ENCODE measurements around the gene NOD2. TPM values are rescaled to one million over a fixed set of nuclear protein-coding genes. Genes with fewer than 3 reads are reported as not detected.

Gene NOD2
- total and polyA plus RNA-seq, 2 of the 13 experiments (the other 11 are each of a cell fraction or from before 2014, with no cell fraction given): 0.27 to 0.81 TPM

DNA sequence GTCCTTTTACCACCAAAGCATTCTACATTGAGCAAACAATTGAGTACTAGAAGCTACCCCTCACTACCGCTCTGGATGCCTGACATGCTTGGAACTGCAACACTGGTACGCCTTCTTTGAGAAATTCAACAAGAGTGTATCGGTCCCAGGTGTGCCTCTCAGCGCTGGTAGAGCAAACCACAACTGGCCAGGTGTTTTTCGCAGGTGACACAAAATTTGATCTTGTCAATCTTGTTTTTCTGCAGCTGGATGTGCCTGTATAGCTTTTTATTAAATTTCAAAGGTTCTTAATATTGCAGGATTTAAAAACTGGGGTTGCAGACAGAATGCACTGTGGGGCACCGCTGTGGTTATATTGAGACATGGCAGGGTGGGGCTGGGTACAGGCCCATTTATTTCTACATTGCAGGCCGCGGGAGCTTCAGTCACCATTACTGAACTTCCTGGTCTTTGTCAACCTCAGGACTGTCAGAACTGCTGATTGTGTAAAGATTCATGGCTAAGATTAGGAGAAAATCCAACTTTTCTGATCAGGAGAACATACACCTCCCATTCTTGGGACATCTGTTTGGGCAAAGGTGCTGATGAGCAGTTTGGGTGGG, 7.8 kb upstream of the NOD2 start (continued):
- TF ChIP-seq SCMH1 (CRISPR knock-in tag; IDR thresholded peaks at IDR 0.05; ENCODE audit: borderline replicate concordance): no peak
- no peak for TF ChIP-seq IRX3 (CRISPR knock-in tag; IDR thresholded peaks at IDR 0.05; ENCODE audit: borderline replicate concordance, low read depth)
- TF ChIP-seq BCLAF1 (IDR thresholded peaks at IDR 0.05): no peak
- TF ChIP-seq ZNF432 (CRISPR knock-in tag; IDR thresholded peaks at IDR 0.05; ENCODE audit: borderline replicate concordance): no peak

DNA sequence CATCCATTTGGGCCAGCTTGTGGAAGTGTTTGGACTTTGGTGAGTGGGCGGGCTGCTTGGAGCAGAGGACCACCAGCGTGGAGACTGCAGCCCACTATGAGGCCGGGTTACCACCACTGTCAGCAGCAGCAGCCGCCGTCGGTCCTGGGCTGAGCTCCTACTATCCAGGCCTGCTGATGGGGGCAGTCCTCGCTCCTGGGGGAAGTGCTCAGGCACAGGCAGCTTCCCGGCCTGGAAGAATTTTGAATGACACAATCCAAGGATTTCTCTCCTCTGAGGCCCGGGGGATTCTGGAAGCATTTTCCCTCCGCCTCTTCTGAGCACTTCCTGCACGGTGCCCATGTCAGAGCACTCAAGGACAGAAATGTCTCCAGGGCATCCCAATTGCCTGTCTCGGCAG, 5.3 kb upstream of the NOD2 start:
- ChIA-PET CTCF (ENCODE audit: low intra/inter-chr PET ratio, low total read pairs) (no interaction called here), POLR2A (interaction anchor here (1.1 kb wide), 1 partner anchor 9 kb away, joined by 3 read pairs; no protein-coding TSS in a partner anchor)
- H3K4me2 ChIP-seq (ENCODE audit: low read depth, low read length): no peak overlapping the region
- ATAC-seq (no peak), DNase-seq (ENCODE audit: low spot score) (no peak), FAIRE-seq (no peak)
- H3K27ac ChIP-seq (ENCODE audit: extremely low read length, insufficient read depth, low read length): no peak overlapping the region
- peaks cover 7 to 53% of the 10 kb centered on the region in 2 experiments for H3K27me3 ChIP-seq (ENCODE audit: control insufficient read depth in 1 of 2, insufficient read depth in 2 of 2, low read length in 2 of 2)
- no peaks in the 10 kb centered on the region for H3K36me3 ChIP-seq (replicated peaks in 1 of 2; ENCODE audit: control insufficient read depth in 1 of 2, insufficient read depth in 2 of 2, low read length in 2 of 2)
- no peak overlapping the region for H2AFZ ChIP-seq (ENCODE audit: low read length)
- TF ChIP-seq PLRG1 (conservative IDR thresholded peaks at IDR 0.05): no peak
- no peak for TF ChIP-seq FOSL2 (CRISPR knock-in tag; IDR thresholded peaks at IDR 0.05)
- no peak for TF ChIP-seq ZNF816 (CRISPR knock-in tag; IDR thresholded peaks at IDR 0.05; ENCODE audit: borderline replicate concordance)
- no peak for TF ChIP-seq ZSCAN29 (CRISPR knock-in tag; conservative IDR thresholded peaks at IDR 0.05)
- TF ChIP-seq SRF (IDR thresholded peaks at IDR 0.05; ENCODE audit: low read depth, low read length): no peak
- TF ChIP-seq RBAK (CRISPR knock-in tag; IDR thresholded peaks at IDR 0.05): no peak
- no peaks in the 10 kb centered on the region for H3K9me3 ChIP-seq (ENCODE audit: low read length)
- H3K79me2 ChIP-seq (ENCODE audit: insufficient read depth, low read length): no peaks in the 10 kb centered on the region
- in situ Hi-C loops (cut with HindIII; ENCODE audit: extremely low pct_ligation_motif_present, low pct_unique_long_range_greater_than_20kb): no loop called here
- no peak overlapping the region for H3K4me3 ChIP-seq (replicated peaks in 1 of 3; ENCODE audit: insufficient read depth in 1 of 3, low read depth in 2 of 3, low read length in 3 of 3)
- intact Hi-C loops (cut with micrococcal nuclease; ENCODE audit: unreplicated experiment): no loop called here
- H3K9ac ChIP-seq (ENCODE audit: insufficient read depth, low read depth, low read length): no peak overlapping the region
- WGBS (ENCODE audit: low lambda C conversion rate): 21% methylated on average over 9 of the region's 12 CpGs
- no peaks in the 10 kb centered on the region for H4K20me1 ChIP-seq (ENCODE audit: insufficient read depth, low read length)
- peaks cover 18% of the 10 kb centered on the region for H3K4me1 ChIP-seq (ENCODE audit: insufficient read depth, low read length)
- no TSS peak for BruUV-seq (replicated peaks)

Measured in HepG2 (cell line).